K562 (cell line): ENCODE measurements around the gene LRP1B. TPM values are rescaled to one million over a fixed set of nuclear protein-coding genes. Genes with fewer than 3 reads are reported as not detected.

Experiments
- ATAC-seq: fragments of 200-7000 bp; cut with Tn5 transposase; 3 replicates; pipeline ENCODE4 v1.9.1; 2020; ENCODE audit warnings: moderate library complexity
- BruUV-seq: library from RNA; stranded (reverse); fragments of 400-500 nt; replicated peaks from 2 replicates; lab custom pipeline; 2021; lab: Mats Ljungman, UMichigan
- CTCF ChIA-PET: fragments of 300-600 bp; formaldehyde crosslinking; extraction: SDS; loops from one replicate; lab custom pipeline; 2021; ENCODE audit warnings: low intra/inter-chr PET ratio; lab: Yijun Ruan, JAX
- POLR2A ChIA-PET: fragments of 300-600, 350-650 bp; sonication (Branson Sonifier 250); formaldehyde crosslinking; extraction: SDS; loops from one replicate; lab custom pipeline; 2021; ENCODE audit warnings: antibody characterized with exemption, inconsistent platforms; lab: Yijun Ruan, JAX
- DNase-seq, 4 experiments: peaks; one replicate each; pipeline versions ENCODE4 v3.0.0 to v3.0.0-alpha.2; 2011 to 2018; ENCODE audit warnings: low spot score in 3 of 4, mixed read lengths in 3 of 4; ENCODE audit errors: extremely low read depth in 1 of 4
- FAIRE-seq: peaks from 2 replicates; lab custom pipeline; 2011; peaks lifted over from hg19 to GRCh38; lab: Jason Lieb, UNC
- H2AFZ ChIP-seq: 2 replicates; pipeline ENCODE4 v1.6.0; 2011; ENCODE audit warnings: low read depth, low read length, control low read depth, inconsistent platforms
- H3K27ac ChIP-seq: fragments of 200-600 bp; 3 replicates; pipeline ENCODE4 v1.8.0; 2011; ENCODE audit warnings: low read depth, mild to moderate bottlenecking, control low read depth, inconsistent platforms, low read length, moderate library complexity, mixed read lengths; ENCODE audit errors: extremely low read depth
- H3K27me3 ChIP-seq, 2 experiments: fragments of 300-600 bp in 1 of 2; 2 replicates in 1 of 2; 3 replicates in 1 of 2; pipeline versions ENCODE4 v1.6.0 to v1.8.0; 2011; ENCODE audit warnings: inconsistent platforms in 2 of 2, low read length in 2 of 2, mild to moderate bottlenecking in 1 of 2, mixed read lengths in 1 of 2, moderate library complexity in 1 of 2; ENCODE audit not compliant: control insufficient read depth in 2 of 2, insufficient read depth in 2 of 2
- H3K36me3 ChIP-seq: fragments of 300-600 bp; 3 replicates; pipeline ENCODE4 v1.8.0; 2011; ENCODE audit warnings: mild to moderate bottlenecking, low read length, inconsistent platforms; ENCODE audit not compliant: control insufficient read depth, insufficient read depth
- H3K4me1 ChIP-seq, 2 experiments: fragments of 200-600 bp in 1 of 2; replicated peaks in 1 of 2; 2 replicates in 1 of 2; 3 replicates in 1 of 2; pipeline versions ENCODE4 v1.5.1 to v1.8.0; 2011; ENCODE audit warnings: inconsistent platforms in 2 of 2, low read length in 2 of 2, mild to moderate bottlenecking in 1 of 2, mixed read lengths in 1 of 2, moderate library complexity in 1 of 2; ENCODE audit not compliant: control insufficient read depth in 2 of 2, insufficient read depth in 2 of 2
- H3K4me2 ChIP-seq: 2 replicates; pipeline ENCODE4 v1.6.1; 2011; ENCODE audit warnings: low read length, control low read depth, inconsistent platforms, mixed read lengths; ENCODE audit not compliant: insufficient read depth
- H3K4me3 ChIP-seq: fragments of 200-600 bp; sonication (generic), shearing (Covaris generic); 2 replicates; pipeline ENCODE4 v1.5.1; 2016; ENCODE audit warnings: control low read depth, inconsistent platforms
- H3K79me2 ChIP-seq: fragments of 200-600 bp; 3 replicates; pipeline ENCODE4 v1.8.0; 2011; ENCODE audit warnings: low read length, inconsistent platforms; ENCODE audit not compliant: control insufficient read depth, insufficient read depth
- H3K9ac ChIP-seq, 2 experiments: 2 replicates each; pipeline versions ENCODE4 v1.6.0 to v1.6.1; 2011; ENCODE audit warnings: low read depth in 2 of 2, low read length in 2 of 2, control low read depth in 1 of 2, inconsistent platforms in 1 of 2, mild to moderate bottlenecking in 1 of 2, mixed read lengths in 1 of 2; ENCODE audit not compliant: insufficient read depth in 1 of 2
- H3K9me1 ChIP-seq: one replicate; pipeline ENCODE4 v1.6.0; 2011; ENCODE audit warnings: inconsistent platforms, mild to moderate bottlenecking, low read length, moderate library complexity; ENCODE audit not compliant: control insufficient read depth, insufficient read depth
- H3K9me3 ChIP-seq: replicated peaks from 2 replicates; pipeline ENCODE4 v1.5.1; 2011; ENCODE audit warnings: low read depth, low read length, inconsistent platforms; ENCODE audit not compliant: control insufficient read depth, insufficient read depth
- H4K20me1 ChIP-seq: replicated peaks from 2 replicates; pipeline ENCODE4 v1.6.1; 2011; ENCODE audit warnings: low read length, inconsistent platforms, mixed read lengths; ENCODE audit not compliant: control insufficient read depth, insufficient read depth
- CTCF ChIP-seq, 3 experiments: IDR thresholded peaks in 2 of 3; conservative IDR thresholded peaks in 1 of 3; 2 replicates each; pipeline ENCODE4 v1.5.1; 2011 to 2012; ENCODE audit warnings: low read length in 3 of 3, mild to moderate bottlenecking in 3 of 3, control low read depth in 2 of 3, improper control_type of control experiment in 1 of 3, inconsistent platforms in 1 of 3, low read depth in 1 of 3, mixed read lengths in 1 of 3, moderate library complexity in 1 of 3; ENCODE audit not compliant: insufficient read depth in 2 of 3
- RAD21 ChIP-seq, 2 experiments: fragments of 250-450 bp in 1 of 2; fragments of 450-650 bp in 1 of 2; sonication (Bioruptor Pico) in 1 of 2; formaldehyde crosslinking in 1 of 2; IDR thresholded peaks in 1 of 2; conservative IDR thresholded peaks in 1 of 2; 2 replicates each; pipeline versions ENCODE4 v1.4.0 to v1.8.0; 2020 to 2022; ENCODE audit warnings: mild to moderate bottlenecking in 2 of 2, moderate library complexity in 1 of 2
- TCF7L2 ChIP-seq: fragments of 150-350 bp; IDR thresholded peaks from 2 replicates; pipeline ENCODE4 v1.6.1; 2016; ENCODE audit warnings: low read depth, mild to moderate bottlenecking, low read length, moderate library complexity
- WGBS: fragments of 100-300 bp; shearing (Covaris generic); methylation state at CpG from one replicate; pipeline ENCODE4 v1.1.6; 2016; ENCODE audit warnings: low coverage, mixed read lengths; ENCODE audit not compliant: insufficient coverage; ENCODE audit errors: missing lambda C conversion rate; 5-methylcytosine and 5-hydroxymethylcytosine counted together
- in situ Hi-C: fragments of 300-500 bp; cut with MboI; formaldehyde crosslinking; loops from 4 replicates; pipeline ENCODE4 v1.15.0; 2018; ENCODE audit warnings: inconsistent platforms, mixed read lengths
- intact Hi-C: fragments of 100-400 bp; cut with micrococcal nuclease; formaldehyde crosslinking; loops from 2 replicates; pipeline ENCODE4 v1.14.2; 2022
- polyA plus RNA-seq, 8 experiments: library from polyadenylated mRNA; depleted of rRNA in 4 of 8; stranded (reverse) in 5 of 8; unstranded in 3 of 8; fragments of >200 nt; fragmentation: Nextera tagmentation in 2 of 8; fragmentation: Illumina TruSeq in 1 of 8; extraction: Ambion mirVana in 2 of 8; extraction: Trizol in 1 of 8; gene quantifications; 2 replicates each; pipeline versions ENCODE4 v1.2.1 to v1.2.3, GENCODE V29; 2011 to 2014; ENCODE audit warnings: inconsistent platforms in 1 of 8, missing spikeins in 1 of 8
- total RNA-seq, 7 experiments: library from RNA; depleted of rRNA in 6 of 7; stranded (reverse); fragments of >200 nt in 6 of 7; fragmentation: Illumina TruSeq in 2 of 7; extraction: Trizol in 2 of 7; gene quantifications; 2 replicates each; pipeline versions ENCODE4 v1.2.1 to v1.2.3, GENCODE V29; 2011 to 2021; ENCODE audit warnings: low replicate concordance in 1 of 7

Gene LRP1B
- total and polyA plus RNA-seq, 9 of the 15 experiments (the other 6 are each of a cell fraction or from before 2014, with no cell fraction given): not detected

GRCh38 chr2:142140434-142140845, 9.6 kb upstream of the LRP1B start:
- no peak for ATAC-seq
- no peaks in the 10 kb centered on the region for H3K9me1 ChIP-seq
- TF ChIP-seq RAD21 (CRISPR knock-in tag; conservative IDR thresholded peaks at IDR 0.05 in 1 of 2, IDR thresholded peaks at IDR 0.05 in 1 of 2) (peak; percentile 32 to 55), TCF7L2 (no peak), CTCF (IDR thresholded peaks at IDR 0.05 in 2 of 3, conservative IDR thresholded peaks at IDR 0.05 in 1 of 3; ENCODE audit: insufficient read depth in 2 of 3, low read depth in 1 of 3, low read length in 3 of 3) (peak in 1 of 3 experiments; percentile 37; a peak in 1 of 6 replicates)
- no peak for FAIRE-seq
- H3K79me2 ChIP-seq: no peaks in the 10 kb centered on the region
- no peak overlapping the region for H3K9ac ChIP-seq
- H3K4me1 ChIP-seq: no peaks in the 10 kb centered on the region
- H2AFZ ChIP-seq: no peak overlapping the region
- no peaks in the 10 kb centered on the region for H3K9me3 ChIP-seq
- 2% methylated on average over 2 of the region's 2 CpGs for WGBS
- H3K4me3 ChIP-seq: no peak overlapping the region
- H4K20me1 ChIP-seq: no peaks in the 10 kb centered on the region
- peak in 1 of 4 experiments; percentile 6 for DNase-seq
- no TSS peak for BruUV-seq
- CTCF ChIA-PET: no interaction called here
- intact Hi-C loops (no loop called here), in situ Hi-C loops (no loop called here)
- no peaks in the 10 kb centered on the region for H3K27me3 ChIP-seq
- no peaks in the 10 kb centered on the region for H3K36me3 ChIP-seq
- H3K4me2 ChIP-seq: no peak overlapping the region
- POLR2A ChIA-PET: no interaction called here
- H3K27ac ChIP-seq: no peak overlapping the region
